ENCODE data around the gene BCO1. TPM values are rescaled to one million over a fixed set of nuclear protein-coding genes. Genes with fewer than 3 reads are reported as not detected.

The BCO1 gene
- total and polyA plus RNA-seq, 11 donors, result 0.70 to 0.75 TPM; not detected in 9

DNA sequence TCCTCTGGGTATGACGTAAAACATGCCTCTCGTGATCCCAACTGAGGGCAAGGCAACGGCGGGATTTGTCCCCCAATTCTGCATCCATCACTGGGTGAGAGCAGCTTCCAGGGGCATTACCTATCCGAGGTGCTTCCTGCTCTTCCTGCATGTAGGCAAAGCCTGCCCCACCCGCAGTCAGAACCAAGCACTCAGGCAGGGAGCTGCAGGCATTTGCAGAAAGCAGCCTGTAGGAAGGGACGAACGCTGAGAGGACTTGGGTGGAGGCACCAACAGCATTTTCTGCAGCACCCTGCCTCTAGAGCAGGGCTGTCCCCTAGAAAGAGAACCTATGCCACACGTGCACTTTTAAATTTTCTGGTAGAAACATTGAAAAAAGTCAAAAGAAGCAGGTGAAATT is 5.5 kb downstream of the BCO1 start:
- no peaks in the 10 kb centered on the region for H3K9me3 ChIP-seq
- DNase-seq, result no peak
- H3K27me3 ChIP-seq, result no peaks in the 10 kb centered on the region
- H3K4me3 ChIP-seq, result no peak overlapping the region
- peaks cover 0 to 3% (median 0%) of the 10 kb centered on the region in 12 donors for H3K4me1 ChIP-seq
- H3K36me3 ChIP-seq, result no peaks in the 10 kb centered on the region
- H3K27ac ChIP-seq, result no peak overlapping the region
- 65 to 72% (median 68%) methylated on average over 9 of the region's 9 CpGs for WGBS, 4 donors
- ATAC-seq, result no peak
- TF ChIP-seq, protein P1, sequence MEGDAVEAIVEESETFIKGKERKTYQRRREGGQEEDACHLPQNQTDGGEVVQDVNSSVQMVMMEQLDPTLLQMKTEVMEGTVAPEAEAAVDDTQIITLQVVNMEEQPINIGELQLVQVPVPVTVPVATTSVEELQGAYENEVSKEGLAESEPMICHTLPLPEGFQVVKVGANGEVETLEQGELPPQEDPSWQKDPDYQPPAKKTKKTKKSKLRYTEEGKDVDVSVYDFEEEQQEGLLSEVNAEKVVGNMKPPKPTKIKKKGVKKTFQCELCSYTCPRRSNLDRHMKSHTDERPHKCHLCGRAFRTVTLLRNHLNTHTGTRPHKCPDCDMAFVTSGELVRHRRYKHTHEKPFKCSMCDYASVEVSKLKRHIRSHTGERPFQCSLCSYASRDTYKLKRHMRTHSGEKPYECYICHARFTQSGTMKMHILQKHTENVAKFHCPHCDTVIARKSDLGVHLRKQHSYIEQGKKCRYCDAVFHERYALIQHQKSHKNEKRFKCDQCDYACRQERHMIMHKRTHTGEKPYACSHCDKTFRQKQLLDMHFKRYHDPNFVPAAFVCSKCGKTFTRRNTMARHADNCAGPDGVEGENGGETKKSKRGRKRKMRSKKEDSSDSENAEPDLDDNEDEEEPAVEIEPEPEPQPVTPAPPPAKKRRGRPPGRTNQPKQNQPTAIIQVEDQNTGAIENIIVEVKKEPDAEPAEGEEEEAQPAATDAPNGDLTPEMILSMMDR (IDR thresholded peaks at IDR 0.05), result no peak
- TF ChIP-seq POLR2A (IDR thresholded peaks at IDR 0.05), result no peak
- intact Hi-C loops (cut with DNase I), result no loop called here

DNA sequence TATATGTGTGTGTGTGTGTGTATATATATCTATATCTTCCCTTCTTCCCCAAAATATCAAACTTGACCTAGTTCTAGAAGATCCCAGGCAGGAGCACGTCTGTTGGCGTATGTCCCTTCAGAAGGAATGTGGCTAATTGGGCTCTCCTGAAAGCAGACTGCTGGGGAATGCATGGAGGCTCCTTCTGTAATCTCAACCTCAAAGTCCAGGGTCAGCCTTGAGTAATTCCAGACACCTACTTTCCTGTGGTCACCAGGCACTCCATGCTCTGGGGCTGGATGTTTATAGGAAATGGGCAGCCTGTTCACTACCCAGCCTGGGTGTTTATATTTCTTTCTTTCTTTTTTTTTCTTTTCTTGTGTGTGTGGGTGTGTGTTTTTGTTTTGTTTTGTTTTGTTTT is 13.4 kb downstream of the BCO1 start:
- 46 to 59% (median 54%) methylated on average over 2 of the region's 2 CpGs for WGBS, 4 donors
- H3K27me3 ChIP-seq, result no peaks in the 10 kb centered on the region
- no peak overlapping the region for H3K4me3 ChIP-seq
- no peak for TF ChIP-seq POLR2A (IDR thresholded peaks at IDR 0.05)
- TF ChIP-seq, protein P1 (IDR thresholded peaks at IDR 0.05), result no peak
- no peak overlapping the region for H3K27ac ChIP-seq
- DNase-seq, result no peak
- intact Hi-C loops (cut with DNase I), result no loop called here
- H3K36me3 ChIP-seq, result no peaks in the 10 kb centered on the region
- no peaks in the 10 kb centered on the region for H3K9me3 ChIP-seq
- H3K4me1 ChIP-seq, result no peaks in the 10 kb centered on the region
- ATAC-seq, result no peak

DNA sequence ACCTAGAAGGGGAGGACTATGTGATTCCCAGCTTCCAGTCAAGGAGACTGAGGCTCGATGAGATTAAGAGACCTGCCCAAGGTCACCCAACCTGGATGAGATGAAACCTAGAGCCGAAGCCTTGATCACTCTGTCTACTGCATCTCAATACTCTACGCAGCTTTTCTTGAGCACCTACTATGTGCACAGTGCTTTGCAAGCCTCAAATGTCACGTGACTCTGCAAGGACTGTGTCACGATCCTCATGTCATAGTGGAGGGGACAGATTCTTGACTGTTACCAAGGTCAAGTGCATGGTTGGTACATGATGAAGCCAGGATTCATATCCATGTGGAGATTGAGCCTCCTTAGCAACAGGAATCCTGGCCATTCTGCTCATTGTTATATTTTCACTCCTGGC is 14.7 kb downstream of the BCO1 start:
- ATAC-seq (no peak), DNase-seq (no peak)
- no peak for TF ChIP-seq POLR2A (IDR thresholded peaks at IDR 0.05)
- TF ChIP-seq, protein P1 (IDR thresholded peaks at IDR 0.05), result no peak
- Histone ChIP-seq H3K4me3 (no peak overlapping the region), H3K27me3 (no peaks in the 10 kb centered on the region), H3K9me3 (no peaks in the 10 kb centered on the region), H3K27ac (no peak overlapping the region), H3K4me1 (no peaks in the 10 kb centered on the region), H3K36me3 (no peaks in the 10 kb centered on the region)
- WGBS, 4 donors, result 92 to 98% (median 93%) methylated on average over 5 of the region's 5 CpGs
- intact Hi-C loops (cut with DNase I), result no loop called here

DNA sequence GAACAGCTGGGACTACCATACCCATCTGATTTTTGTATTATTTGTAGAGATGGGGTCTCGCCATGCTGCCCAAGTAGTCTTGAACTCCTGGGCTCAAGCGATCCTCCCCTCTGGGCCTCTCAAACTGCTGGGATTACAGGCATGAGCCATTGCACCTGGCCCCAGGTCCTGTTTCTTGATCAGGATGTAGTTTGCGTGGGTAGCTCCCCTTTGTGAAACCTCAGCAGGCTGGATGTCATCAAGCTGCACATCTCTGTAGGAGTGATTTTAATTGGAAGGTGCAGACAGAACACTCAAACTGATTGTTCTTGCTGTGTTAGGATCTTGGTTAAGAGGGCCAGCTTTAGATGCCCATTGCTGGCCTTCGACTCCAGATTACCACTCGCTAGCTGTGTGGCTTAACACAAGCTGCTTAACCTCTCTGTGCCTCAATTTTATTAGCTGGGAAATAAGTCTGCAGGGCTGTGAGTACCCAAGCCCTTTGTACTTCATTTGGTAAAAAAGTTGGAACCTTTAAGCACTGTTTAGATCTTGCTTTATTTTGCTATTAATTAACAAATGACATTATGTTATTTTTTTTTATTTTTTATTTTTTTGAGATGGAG is 16.5 kb downstream of the BCO1 start:
- intact Hi-C loops (cut with DNase I), result no loop called here
- ATAC-seq (no peak), DNase-seq (no peak)
- WGBS, 4 donors, result 88 to 95% (median 93%) methylated on average over 3 to 5 of the region's 5 CpGs
- no peak overlapping the region for H3K27ac ChIP-seq
- no peaks in the 10 kb centered on the region for H3K27me3 ChIP-seq
- TF ChIP-seq POLR2A (IDR thresholded peaks at IDR 0.05), result no peak
- TF ChIP-seq, protein P1 (IDR thresholded peaks at IDR 0.05), result no peak
- H3K9me3 ChIP-seq, result no peaks in the 10 kb centered on the region
- no peaks in the 10 kb centered on the region for H3K4me1 ChIP-seq
- H3K4me3 ChIP-seq, result no peak overlapping the region
- H3K36me3 ChIP-seq, result no peaks in the 10 kb centered on the region

Measured in heart left ventricle (tissue), 16 donors.